LNCAP (cell line): ENCODE results near the gene CDH22.

Experiments
- CTCF ChIP-seq: fragments of 450-650 bp; IDR thresholded peaks from 2 replicates; pipeline ENCODE4 v1.5.1; 2017; ENCODE audit warnings: mild to moderate bottlenecking

CDH22 gene, protein sequence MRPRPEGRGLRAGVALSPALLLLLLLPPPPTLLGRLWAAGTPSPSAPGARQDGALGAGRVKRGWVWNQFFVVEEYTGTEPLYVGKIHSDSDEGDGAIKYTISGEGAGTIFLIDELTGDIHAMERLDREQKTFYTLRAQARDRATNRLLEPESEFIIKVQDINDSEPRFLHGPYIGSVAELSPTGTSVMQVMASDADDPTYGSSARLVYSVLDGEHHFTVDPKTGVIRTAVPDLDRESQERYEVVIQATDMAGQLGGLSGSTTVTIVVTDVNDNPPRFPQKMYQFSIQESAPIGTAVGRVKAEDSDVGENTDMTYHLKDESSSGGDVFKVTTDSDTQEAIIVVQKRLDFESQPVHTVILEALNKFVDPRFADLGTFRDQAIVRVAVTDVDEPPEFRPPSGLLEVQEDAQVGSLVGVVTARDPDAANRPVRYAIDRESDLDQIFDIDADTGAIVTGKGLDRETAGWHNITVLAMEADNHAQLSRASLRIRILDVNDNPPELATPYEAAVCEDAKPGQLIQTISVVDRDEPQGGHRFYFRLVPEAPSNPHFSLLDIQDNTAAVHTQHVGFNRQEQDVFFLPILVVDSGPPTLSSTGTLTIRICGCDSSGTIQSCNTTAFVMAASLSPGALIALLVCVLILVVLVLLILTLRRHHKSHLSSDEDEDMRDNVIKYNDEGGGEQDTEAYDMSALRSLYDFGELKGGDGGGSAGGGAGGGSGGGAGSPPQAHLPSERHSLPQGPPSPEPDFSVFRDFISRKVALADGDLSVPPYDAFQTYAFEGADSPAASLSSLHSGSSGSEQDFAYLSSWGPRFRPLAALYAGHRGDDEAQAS

GRCh38 chr20:46308258-46309157 is at the start of gene CDH22:
TSS of gene CDH22 (minus strand) at chr20:46308498. CDS start at chr20:46251294, 57,204 bp downstream.
- TF ChIP-seq CTCF: peak; percentile 27; the same call in 1 of the 2 replicates

- TF ChIP-seq CTCF: no peak
Measured at GRCh38 chr20:46357030-46357514, 48.8 kb upstream of the CDH22 start.

GRCh38 chr20:46356195-46357029 is 48.1 kb upstream of the CDH22 start:
- no peak for TF ChIP-seq CTCF

DNA sequence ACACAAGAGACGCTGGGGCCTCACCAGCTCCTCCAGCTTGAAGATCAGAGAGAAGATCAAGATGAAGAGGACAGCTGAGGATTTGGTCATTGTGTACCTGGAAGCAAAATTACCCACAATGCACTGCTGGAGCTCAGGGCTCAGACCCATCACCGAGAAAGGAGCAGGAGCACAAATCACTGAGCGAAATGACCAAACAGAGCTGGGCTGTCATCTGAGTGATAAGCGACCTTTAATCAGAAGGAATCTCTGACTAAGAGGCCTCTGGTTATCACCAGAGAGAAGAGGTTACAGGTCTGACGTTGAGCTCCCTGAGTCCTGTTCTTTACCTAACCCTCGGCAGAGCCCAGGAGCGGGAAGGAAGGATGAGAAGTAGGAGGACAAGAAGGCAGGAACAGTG is 47.5 kb upstream of the CDH22 start:
- no peak for TF ChIP-seq CTCF

- TF ChIP-seq CTCF: no peak
Measured at GRCh38 chr20:46354920-46355654, 46.8 kb upstream of the CDH22 start.

DNA sequence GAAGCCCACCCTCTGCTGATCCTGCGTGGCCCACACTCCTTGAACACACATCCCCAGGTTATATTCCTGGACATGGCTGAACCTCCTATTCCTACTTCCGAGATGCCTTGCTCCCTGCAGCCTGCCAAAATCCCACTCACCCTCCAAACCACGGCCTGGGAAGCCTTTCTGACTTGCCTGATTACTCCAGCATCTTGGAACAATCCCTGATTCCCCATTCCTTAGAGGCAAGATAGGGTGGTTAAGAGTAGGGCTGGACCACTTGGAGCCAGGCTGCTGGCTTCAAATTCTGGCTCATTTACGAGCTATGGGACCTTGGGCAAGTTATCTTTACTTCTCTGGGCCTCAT is 45.9 kb upstream of the CDH22 start:
- TF ChIP-seq CTCF: no peak
